ENCODE data around the gene PLOD1. TPM values are rescaled to one million over a fixed set of nuclear protein-coding genes. Genes with fewer than 3 reads are reported as not detected.
A peak's percentile ranks its signal among the peaks of the same experiment; 100 is the strongest.

The PLOD1 gene
- total and polyA plus RNA-seq, 2 of the 13 experiments (the other 11 are each of a cell fraction or from before 2014, with no cell fraction given): 70.1 to 318 TPM

DNA sequence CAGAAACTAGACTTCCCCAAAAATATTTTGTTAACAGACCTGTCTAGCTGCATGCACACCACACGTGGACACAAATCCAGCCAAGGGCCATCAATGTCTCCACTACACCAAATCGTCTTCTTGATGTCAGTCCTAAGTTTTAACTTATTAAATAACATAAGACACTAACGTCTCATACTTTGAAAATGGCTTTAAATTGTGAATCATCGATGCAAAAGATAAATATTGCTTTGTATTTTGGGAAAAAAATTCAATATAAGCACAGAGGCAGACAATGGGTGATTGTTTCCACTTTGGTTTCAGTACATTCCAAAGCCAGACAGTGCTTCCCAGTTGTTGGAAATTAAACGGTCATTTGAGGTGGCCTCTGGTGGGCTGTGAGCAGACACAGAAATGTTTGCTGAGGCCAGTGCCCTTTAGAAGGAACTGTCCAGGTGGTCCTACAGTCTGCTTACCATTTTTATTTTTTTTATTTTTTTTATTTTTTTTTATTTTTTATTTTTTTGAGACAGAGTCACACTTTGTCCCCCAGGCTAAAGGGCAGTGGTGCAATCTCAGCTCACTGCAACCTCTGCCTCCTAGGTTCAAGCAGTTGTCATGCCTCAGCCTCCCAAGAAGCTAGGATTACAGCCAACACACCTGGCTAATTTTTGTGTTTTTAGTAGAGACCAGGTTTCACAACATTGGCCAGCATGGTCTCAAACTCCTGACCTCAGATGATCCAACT, 6.5 kb upstream of the PLOD1 start (continued):
- TF ChIP-seq, protein P1, sequence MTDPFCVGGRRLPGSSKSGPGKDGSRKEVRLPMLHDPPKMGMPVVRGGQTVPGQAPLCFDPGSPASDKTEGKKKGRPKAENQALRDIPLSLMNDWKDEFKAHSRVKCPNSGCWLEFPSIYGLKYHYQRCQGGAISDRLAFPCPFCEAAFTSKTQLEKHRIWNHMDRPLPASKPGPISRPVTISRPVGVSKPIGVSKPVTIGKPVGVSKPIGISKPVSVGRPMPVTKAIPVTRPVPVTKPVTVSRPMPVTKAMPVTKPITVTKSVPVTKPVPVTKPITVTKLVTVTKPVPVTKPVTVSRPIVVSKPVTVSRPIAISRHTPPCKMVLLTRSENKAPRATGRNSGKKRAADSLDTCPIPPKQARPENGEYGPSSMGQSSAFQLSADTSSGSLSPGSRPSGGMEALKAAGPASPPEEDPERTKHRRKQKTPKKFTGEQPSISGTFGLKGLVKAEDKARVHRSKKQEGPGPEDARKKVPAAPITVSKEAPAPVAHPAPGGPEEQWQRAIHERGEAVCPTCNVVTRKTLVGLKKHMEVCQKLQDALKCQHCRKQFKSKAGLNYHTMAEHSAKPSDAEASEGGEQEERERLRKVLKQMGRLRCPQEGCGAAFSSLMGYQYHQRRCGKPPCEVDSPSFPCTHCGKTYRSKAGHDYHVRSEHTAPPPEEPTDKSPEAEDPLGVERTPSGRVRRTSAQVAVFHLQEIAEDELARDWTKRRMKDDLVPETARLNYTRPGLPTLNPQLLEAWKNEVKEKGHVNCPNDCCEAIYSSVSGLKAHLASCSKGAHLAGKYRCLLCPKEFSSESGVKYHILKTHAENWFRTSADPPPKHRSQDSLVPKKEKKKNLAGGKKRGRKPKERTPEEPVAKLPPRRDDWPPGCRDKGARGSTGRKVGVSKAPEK (CRISPR knock-in tag; IDR thresholded peaks at IDR 0.05; ENCODE audit: borderline replicate concordance): no peak
- no peak for TF ChIP-seq ZNF749 (CRISPR knock-in tag; IDR thresholded peaks at IDR 0.05; ENCODE audit: borderline replicate concordance)
- no peak for TF ChIP-seq RBM22 (optimal IDR thresholded peaks at IDR 0.05; ENCODE audit: low read length)
- no peak for TF ChIP-seq ATF7-NPFF (CRISPR knock-in tag; IDR thresholded peaks at IDR 0.05; ENCODE audit: low read depth)
- TF ChIP-seq, protein P2, sequence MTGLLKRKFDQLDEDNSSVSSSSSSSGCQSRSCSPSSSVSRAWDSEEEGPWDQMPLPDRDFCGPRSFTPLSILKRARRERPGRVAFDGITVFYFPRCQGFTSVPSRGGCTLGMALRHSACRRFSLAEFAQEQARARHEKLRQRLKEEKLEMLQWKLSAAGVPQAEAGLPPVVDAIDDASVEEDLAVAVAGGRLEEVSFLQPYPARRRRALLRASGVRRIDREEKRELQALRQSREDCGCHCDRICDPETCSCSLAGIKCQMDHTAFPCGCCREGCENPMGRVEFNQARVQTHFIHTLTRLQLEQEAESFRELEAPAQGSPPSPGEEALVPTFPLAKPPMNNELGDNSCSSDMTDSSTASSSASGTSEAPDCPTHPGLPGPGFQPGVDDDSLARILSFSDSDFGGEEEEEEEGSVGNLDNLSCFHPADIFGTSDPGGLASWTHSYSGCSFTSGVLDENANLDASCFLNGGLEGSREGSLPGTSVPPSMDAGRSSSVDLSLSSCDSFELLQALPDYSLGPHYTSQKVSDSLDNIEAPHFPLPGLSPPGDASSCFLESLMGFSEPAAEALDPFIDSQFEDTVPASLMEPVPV (CRISPR knock-in tag; IDR thresholded peaks at IDR 0.05): peak; percentile 27; the same call in 1 of the 2 replicates
- TF ChIP-seq MIXL1 (CRISPR knock-in tag; IDR thresholded peaks at IDR 0.05): no peak

DNA sequence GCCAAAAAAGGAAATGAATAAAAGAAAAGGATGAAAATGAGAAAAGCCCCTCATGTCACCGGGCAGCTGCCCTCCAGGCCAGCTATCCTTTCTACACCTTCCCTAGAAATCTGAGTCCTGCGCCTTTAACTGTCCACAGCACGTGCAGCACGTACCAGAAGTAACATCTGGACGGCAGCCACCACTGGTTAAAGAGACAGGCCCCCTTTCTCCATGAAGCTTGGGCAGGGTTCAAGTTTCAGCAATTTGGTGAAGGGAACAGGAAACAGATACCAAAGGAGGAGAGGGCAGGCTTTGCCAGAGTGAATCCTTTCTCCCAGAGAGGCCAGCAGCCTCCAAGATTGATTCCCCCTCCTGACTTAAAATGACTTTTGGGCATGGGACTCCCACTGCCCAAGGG, 4.7 kb upstream of the PLOD1 start:
- Histone ChIP-seq H3K4me3 (replicated peaks in 1 of 3; ENCODE audit: insufficient read depth in 1 of 3, low read depth in 2 of 3, low read length in 3 of 3) (peak overlapping the region in 1 of 3 experiments; percentile 16; a peak in 1 of 6 replicates), H3K9me3 (ENCODE audit: low read length) (no peaks in the 10 kb centered on the region), H3K36me3 (replicated peaks in 1 of 2; ENCODE audit: control insufficient read depth in 1 of 2, insufficient read depth in 2 of 2, low read length in 2 of 2) (no peaks in the 10 kb centered on the region), H3K79me2 (ENCODE audit: insufficient read depth, low read length) (peaks cover 15% of the 10 kb centered on the region), H2AFZ (ENCODE audit: low read length) (peak overlapping the region; percentile 42), H3K27ac (ENCODE audit: extremely low read length, insufficient read depth, low read length) (peak overlapping the region; percentile 55), H3K9ac (ENCODE audit: insufficient read depth, low read depth, low read length) (peak overlapping the region; percentile 43), H3K4me1 (ENCODE audit: insufficient read depth, low read length) (peaks cover 61% of the 10 kb centered on the region), H4K20me1 (ENCODE audit: insufficient read depth, low read length) (peaks cover 3% of the 10 kb centered on the region), H3K27me3 (ENCODE audit: control insufficient read depth in 1 of 2, insufficient read depth in 2 of 2, low read length in 2 of 2) (no peaks in the 10 kb centered on the region; a peak in 1 of 5 replicates), H3K4me2 (ENCODE audit: low read depth, low read length) (peak overlapping the region; percentile 67)
- peak; percentile 88 for FAIRE-seq
- in situ Hi-C loops (cut with HindIII; ENCODE audit: extremely low pct_ligation_motif_present, low pct_unique_long_range_greater_than_20kb) (no loop called here), intact Hi-C loops (cut with micrococcal nuclease; ENCODE audit: unreplicated experiment) (loop anchor here (2.0 to 5.0 kb wide), 2 partner anchors 21 to 452 kb away; no protein-coding TSS in a partner anchor)
- WGBS (ENCODE audit: low lambda C conversion rate): 7% methylated on average over 5 of the region's 5 CpGs
- ATAC-seq: no peak
- ChIA-PET POLR2A (interaction anchor here (1.3 to 9.1 kb wide), 3 partner anchors 18 to 90 kb away, joined by 3 to 178 read pairs (median 6); partner anchors contain the start of genes MFN2 and MIIP), CTCF (ENCODE audit: low intra/inter-chr PET ratio, low total read pairs) (no interaction called here)
- DNase-seq (ENCODE audit: low spot score): peak; percentile 62
- BruUV-seq (replicated peaks): no TSS peak
- TF ChIP-seq TARDBP (CRISPR knock-in tag; IDR thresholded peaks at IDR 0.05) (peak; percentile 49; the same call in 1 of the 2 replicates), NCOA1 (CRISPR knock-in tag; IDR thresholded peaks at IDR 0.05) (no peak), EP300 (IDR thresholded peaks at IDR 0.05; ENCODE audit: low read depth in 2 of 2, low read length in 2 of 2) (0 out of 4 replicates have a peak, but pooled peaks of 1 of the 2 experiments have one; percentile 24), EP300 (CRISPR knock-in tag; IDR thresholded peaks at IDR 0.05; ENCODE audit: borderline replicate concordance) (no peak), ZBTB42 (CRISPR knock-in tag; IDR thresholded peaks at IDR 0.05) (peak; percentile 100), ZNF343 (CRISPR knock-in tag; IDR thresholded peaks at IDR 0.05) (no peak), ZNF430 (CRISPR knock-in tag; IDR thresholded peaks at IDR 0.05) (peak; percentile 45; the same call in 1 of the 2 replicates), MBNL3 (CRISPR knock-in tag; conservative IDR thresholded peaks at IDR 0.05) (no peak), MTA3 (CRISPR knock-in tag; IDR thresholded peaks at IDR 0.05) (no peak)
- TF ChIP-seq, protein P3, sequence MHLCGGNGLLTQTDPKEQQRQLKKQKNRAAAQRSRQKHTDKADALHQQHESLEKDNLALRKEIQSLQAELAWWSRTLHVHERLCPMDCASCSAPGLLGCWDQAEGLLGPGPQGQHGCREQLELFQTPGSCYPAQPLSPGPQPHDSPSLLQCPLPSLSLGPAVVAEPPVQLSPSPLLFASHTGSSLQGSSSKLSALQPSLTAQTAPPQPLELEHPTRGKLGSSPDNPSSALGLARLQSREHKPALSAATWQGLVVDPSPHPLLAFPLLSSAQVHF (CRISPR knock-in tag; IDR thresholded peaks at IDR 0.05): no peak
- TF ChIP-seq, protein P4, sequence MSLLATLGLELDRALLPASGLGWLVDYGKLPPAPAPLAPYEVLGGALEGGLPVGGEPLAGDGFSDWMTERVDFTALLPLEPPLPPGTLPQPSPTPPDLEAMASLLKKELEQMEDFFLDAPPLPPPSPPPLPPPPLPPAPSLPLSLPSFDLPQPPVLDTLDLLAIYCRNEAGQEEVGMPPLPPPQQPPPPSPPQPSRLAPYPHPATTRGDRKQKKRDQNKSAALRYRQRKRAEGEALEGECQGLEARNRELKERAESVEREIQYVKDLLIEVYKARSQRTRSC (CRISPR knock-in tag; IDR thresholded peaks at IDR 0.05; ENCODE audit: low read depth): no peak
